ENCODE results near the gene FAM32A.

- no peak for TF ChIP-seq USF1 (IDR thresholded peaks at IDR 0.05; ENCODE audit: borderline replicate concordance, low read depth)
- TF ChIP-seq POLR2AphosphoS5 (IDR thresholded peaks at IDR 0.05; ENCODE audit: low read depth, low read length), result no peak
- no peak for TF ChIP-seq JUND (IDR thresholded peaks at IDR 0.05)
- TF ChIP-seq TEAD4 (IDR thresholded peaks at IDR 0.05; ENCODE audit: borderline replicate concordance, insufficient read depth), result no peak
- TF ChIP-seq SMC3 (IDR thresholded peaks at IDR 0.05; ENCODE audit: low read depth, low read length), result no peak
- no peak for TF ChIP-seq FOXJ3 (CRISPR knock-in tag; IDR thresholded peaks at IDR 0.05)
- TF ChIP-seq TAF1 (IDR thresholded peaks at IDR 0.05; ENCODE audit: borderline replicate concordance, low read depth, low read length), result no peak
Observed at GRCh38 chr19:16203256-16204004, 18.2 kb downstream of the FAM32A start.

Data from SK-N-SH (cell line).